CD4-positive, alpha-beta T cell treated with Interferon alpha-2 for 1 hour (primary cell): Measurements from ENCODE around the gene FXYD5.
A peak's percentile ranks its signal among the peaks of the same experiment; 100 is the strongest.

Source experiments
- DNase-seq, 2 donors: peaks; one replicate each; pipeline ENCODE4 v3.0.0-alpha.2; 2020 to 2022

FXYD5 gene

GRCh38 chr19:35160629-35161433 lies 6.3 kb downstream of the FXYD5 start:
- DNase-seq, result no peak

- no peak for DNase-seq
These were observed 6.9 kb downstream of the FXYD5 start for GRCh38 chr19:35161434-35161743.

GRCh38 chr19:35162471-35163326 lies 8.2 kb downstream of the FXYD5 start:
- no peak for DNase-seq

- DNase-seq, result no peak
These were observed 9.9 kb downstream of the FXYD5 start for GRCh38 chr19:35164418-35164817.

DNA sequence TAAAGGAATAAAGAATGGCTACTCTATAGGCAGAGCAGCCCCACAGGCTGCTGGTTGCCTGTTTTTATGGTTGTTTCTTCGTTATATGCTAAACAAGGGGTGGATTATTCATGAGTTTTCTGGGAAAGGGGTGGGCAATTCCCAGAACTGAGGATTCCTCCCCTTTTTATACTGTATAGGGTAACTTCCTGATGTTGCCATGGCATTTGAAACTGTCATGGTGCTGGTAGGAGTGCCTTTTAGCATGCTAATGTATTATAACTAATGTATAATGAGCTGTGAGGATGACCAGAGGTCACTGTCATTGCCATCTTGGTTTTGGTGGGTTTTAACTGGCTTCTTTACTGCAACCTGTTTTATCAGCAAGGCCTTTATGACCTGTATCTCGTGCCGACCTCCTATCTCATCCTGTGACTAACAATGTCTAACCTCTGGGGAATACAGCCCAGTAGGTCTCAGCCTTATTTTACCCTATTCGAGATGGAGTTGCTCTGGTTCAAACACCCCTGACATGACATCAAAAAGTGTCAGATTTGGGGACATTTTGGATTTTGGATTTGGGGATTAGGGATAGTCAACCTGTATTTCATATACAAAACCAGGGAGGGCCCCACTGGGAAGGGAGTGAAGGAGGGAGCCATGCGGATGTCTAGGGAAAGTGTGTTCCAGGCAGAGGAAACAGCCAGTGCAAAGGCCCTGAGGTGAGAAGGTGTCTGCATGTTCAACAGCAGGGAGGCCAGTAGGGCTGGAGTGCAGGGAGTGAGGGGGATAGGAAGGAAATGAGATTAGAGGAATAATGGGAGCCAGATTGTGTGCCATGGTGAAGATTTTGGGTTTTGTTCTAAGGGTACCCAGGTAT lies 10.9 kb downstream of the FXYD5 start:
- no peak for DNase-seq

DNA sequence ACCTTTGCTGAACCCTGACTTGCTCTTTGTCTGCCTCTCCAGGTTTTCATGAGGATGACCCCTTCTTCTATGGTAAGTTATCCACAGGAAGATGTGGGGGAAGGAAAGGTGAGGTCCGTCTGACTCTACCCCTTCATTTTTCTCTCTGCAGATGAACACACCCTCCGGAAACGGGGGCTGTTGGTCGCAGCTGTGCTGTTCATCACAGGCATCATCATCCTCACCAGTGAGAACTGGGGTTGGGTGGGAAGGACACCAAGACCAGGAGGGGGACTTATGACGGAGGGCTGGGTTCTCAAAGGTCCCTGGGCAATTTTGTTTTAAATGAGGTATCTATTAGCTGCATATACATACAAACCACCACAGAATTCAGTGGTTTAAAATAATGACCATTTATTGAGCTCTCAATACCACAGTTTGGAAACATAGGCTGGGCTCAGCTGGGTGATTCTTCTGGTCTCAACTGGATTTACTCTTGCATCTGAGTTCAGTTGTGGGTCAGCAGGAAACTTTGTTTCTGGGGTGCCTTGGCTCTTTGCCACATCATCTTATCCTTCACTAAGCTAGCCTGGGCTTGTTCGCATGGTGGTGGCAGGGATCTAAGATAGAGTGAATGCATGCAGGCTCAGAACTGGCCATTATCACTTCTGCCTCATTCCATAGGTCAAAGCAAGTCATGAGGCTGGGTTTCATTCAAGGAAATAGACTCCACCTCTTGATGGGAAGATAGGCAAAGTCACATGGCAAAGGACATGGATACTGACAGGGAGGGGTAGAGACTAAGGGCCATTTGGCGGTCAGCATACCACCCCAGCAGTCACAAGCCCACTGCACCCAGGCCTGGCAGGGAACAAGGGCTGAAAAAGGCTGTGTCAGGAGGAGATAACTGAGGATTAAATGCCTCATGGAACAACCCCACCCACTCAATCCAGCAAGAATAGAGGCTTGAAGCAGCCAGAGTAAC lies 11.8 kb downstream of the FXYD5 start:
- no peak for DNase-seq

DNA sequence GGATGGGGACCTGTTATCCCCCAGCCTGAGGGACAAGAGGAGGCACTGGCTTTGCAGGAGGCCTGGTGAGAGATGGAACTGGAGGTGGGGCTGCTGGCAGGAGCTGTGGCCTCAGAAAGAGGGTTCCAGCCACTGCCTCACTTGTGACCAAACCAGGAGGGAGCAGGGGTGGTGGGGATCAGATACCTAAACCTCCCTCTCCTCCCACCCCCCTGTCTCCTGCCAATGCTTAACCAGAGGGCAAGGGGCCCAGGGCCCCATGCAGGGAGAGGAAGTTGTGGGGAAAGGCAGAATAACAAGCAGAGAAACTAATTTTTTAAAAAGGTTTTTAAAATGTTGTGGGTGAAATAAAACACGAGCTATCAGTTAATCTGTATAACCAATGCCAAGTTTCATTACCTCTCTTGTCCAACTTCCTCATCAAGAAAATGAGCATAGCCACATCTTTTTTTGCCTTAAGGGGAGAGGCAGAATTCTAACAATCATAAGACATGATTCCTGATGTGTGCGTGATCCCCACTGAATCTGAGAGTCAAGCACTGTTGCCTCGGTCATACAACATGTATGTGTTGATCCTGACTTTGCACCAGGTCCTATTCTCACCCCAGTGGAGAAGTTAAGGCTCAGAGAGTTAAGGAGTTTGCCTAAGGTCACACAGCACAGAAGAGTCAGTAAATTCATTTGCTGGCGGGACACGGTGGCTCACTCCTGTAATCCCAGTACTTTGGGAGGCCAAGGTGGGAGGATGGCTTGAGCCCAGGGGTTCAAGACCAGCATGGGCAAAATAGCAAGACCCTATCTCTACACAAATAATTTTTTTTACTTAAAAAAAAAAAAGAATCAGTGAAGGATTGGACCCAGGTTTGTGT lies 12.9 kb downstream of the FXYD5 start:
- no peak for DNase-seq

- no peak for DNase-seq
These were observed 13.7 kb downstream of the FXYD5 start for GRCh38 chr19:35168196-35168595.

- no peak for DNase-seq
These were observed 14.9 kb downstream of the FXYD5 start for GRCh38 chr19:35169221-35169995.

- DNase-seq, result no peak
These were observed 16.0 kb downstream of the FXYD5 start for GRCh38 chr19:35170359-35171061.

GRCh38 chr19:35171730-35172129 lies 17.2 kb downstream of the FXYD5 start:
- peak in 1 of 2 donors; percentile 27 for DNase-seq

GRCh38 chr19:35174226-35174625 lies 19.7 kb downstream of the FXYD5 start:
- DNase-seq, result no peak

- no peak for DNase-seq
These were observed 21.6 kb downstream of the FXYD5 start for GRCh38 chr19:35176181-35176570.

DNA sequence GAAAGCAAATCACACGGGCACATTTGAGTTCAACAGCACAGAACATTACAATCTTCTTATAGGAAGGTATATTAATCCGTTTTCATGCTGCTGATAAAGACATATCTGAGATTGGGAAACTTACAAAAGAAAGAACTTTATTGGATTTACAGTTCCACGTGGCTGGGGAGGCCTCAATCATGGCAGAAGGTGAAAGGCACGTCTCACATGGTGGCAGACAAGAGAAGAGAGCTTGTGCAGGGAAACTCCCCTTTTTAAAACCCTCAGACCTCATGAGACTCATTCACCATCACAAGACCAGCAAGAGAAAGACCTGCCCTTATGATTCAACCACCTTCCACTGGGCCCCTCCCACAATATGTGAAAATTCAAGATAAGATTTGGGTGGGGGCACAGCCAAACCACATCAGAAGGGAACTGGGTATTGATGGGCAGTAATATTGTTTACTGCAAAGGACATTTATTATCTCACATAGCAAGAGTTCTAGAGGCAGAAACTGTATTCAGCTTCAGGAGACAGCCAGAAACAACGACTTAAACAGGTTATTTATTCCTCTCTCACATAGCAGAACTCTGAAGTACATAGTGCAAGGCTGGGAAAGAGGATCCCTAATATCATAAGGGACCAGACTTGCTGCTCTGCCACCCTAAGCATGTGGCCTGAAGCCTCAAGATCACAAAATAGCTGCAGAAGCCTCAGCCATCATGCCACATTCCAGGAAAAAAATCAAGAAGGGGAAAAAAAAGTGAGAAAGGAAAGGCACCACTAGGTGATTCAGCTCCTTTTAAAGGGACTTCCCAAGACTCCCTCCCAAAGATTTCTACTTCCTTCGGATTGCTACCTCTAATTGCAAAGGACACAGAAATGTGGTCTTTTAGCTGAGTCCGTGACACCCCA lies 23.1 kb downstream of the FXYD5 start:
- DNase-seq, result no peak

- DNase-seq, result no peak
These were observed 24.2 kb downstream of the FXYD5 start for GRCh38 chr19:35178701-35179100.

DNA sequence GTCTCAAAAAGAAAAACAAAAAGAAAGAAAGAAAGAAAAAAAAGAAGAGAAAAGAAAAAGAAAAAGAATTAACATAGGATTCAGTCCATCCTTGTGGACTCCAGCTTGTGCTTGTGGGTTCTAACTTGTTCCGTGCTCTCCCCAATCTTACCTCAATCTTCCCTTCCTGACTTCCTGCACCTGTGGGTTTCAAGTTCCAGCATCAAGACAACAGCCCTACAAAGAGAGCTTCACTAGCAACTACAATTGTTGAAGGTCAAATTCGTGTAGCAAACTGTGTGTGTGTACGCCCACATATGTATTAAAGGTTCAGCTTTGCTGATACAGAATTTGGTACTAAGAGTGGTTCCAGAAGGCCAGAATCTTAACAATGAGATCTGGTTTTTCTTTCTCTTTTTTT lies 25.3 kb downstream of the FXYD5 start:
- DNase-seq, result no peak

GRCh38 chr19:35181387-35181786 lies 26.9 kb downstream of the FXYD5 start:
- DNase-seq, result no peak

DNA sequence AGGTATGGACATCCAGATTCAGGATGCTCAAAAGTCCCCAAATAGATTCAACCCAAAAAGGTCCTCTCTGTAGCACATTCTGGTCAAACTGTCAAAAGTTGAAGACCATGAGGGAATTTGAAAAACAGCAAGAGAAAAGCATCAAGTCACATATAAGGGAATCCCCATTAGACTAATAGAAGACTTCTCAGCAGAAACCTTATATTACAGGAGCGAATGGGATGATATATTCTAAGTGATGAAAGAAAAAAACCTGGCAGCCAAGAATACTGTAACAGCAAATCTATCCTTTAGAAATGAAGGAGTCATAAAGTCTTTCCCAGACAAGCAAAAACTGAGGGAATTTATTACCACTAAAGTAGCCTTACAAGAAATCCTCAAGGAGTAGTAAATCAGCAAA lies 29.7 kb downstream of the FXYD5 start:
- DNase-seq, result no peak

GRCh38 chr19:35184884-35185283 lies 30.3 kb downstream of the FXYD5 start:
- no peak for DNase-seq
